ENCODE results near the gene SCP2.

DNA sequence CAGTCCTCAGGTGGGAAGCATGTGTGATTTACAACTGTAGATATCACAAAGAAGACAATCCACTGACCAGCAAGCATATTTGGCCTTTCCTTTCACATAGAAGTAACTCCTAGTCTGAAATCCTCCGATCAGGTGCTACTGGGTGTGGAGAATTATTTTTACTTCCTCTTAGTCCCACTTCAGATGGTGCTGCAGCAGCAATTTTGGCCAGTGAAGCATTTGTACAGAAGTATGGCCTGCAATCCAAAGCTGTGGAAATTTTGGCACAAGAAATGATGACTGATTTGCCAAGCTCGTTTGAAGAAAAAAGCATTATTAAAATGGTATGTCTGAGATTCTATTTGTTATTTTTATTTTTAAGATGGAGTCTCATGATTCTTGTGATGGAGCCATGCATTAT lies 51.0 kb downstream of the SCP2 start:
- TF ChIP-seq, protein P1, sequence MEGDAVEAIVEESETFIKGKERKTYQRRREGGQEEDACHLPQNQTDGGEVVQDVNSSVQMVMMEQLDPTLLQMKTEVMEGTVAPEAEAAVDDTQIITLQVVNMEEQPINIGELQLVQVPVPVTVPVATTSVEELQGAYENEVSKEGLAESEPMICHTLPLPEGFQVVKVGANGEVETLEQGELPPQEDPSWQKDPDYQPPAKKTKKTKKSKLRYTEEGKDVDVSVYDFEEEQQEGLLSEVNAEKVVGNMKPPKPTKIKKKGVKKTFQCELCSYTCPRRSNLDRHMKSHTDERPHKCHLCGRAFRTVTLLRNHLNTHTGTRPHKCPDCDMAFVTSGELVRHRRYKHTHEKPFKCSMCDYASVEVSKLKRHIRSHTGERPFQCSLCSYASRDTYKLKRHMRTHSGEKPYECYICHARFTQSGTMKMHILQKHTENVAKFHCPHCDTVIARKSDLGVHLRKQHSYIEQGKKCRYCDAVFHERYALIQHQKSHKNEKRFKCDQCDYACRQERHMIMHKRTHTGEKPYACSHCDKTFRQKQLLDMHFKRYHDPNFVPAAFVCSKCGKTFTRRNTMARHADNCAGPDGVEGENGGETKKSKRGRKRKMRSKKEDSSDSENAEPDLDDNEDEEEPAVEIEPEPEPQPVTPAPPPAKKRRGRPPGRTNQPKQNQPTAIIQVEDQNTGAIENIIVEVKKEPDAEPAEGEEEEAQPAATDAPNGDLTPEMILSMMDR (IDR thresholded peaks at IDR 0.05; ENCODE audit: insufficient read depth, low read depth, low read length): no peak
- TF ChIP-seq EZH2 (IDR thresholded peaks at IDR 0.05; ENCODE audit: insufficient read depth, low read length): no peak

Measured in astrocyte (in vitro differentiated cells and primary cell).